ENCODE data around the gene PACRG. TPM values are rescaled to one million over a fixed set of nuclear protein-coding genes. Genes with fewer than 3 reads are reported as not detected.

The PACRG gene
- total RNA-seq, 4 donors from 2014 or later, result 0.95 to 1.3 TPM; not detected in 2

- TF ChIP-seq POLR2A (IDR thresholded peaks at IDR 0.05) (no peak), CTCF (IDR thresholded peaks at IDR 0.05) (no peak)
- Histone ChIP-seq H3K27ac (no peak overlapping the region), H3K27me3 (no peaks in the 10 kb centered on the region), H3K4me1 (no peaks in the 10 kb centered on the region), H3K4me3 (no peak overlapping the region), H3K9me3 (no peaks in the 10 kb centered on the region), H3K36me3 (no peaks in the 10 kb centered on the region)
- intact Hi-C loops (cut with DNase I), result no loop called here
- DNase-seq, result no peak
- WGBS, 2 donors, result 81 to 85% methylated on average over 2 of the region's 2 CpGs
These were observed 91.5 kb downstream of the PACRG start for GRCh38 chr6:162819284-162819683.

GRCh38 chr6:162821102-162821501 lies 93.3 kb downstream of the PACRG start:
- Histone ChIP-seq H3K4me1 (no peaks in the 10 kb centered on the region), H3K27me3 (no peaks in the 10 kb centered on the region), H3K36me3 (no peaks in the 10 kb centered on the region), H3K27ac (no peak overlapping the region), H3K4me3 (no peak overlapping the region), H3K9me3 (no peaks in the 10 kb centered on the region)
- DNase-seq, result no peak
- intact Hi-C loops (cut with DNase I), result no loop called here
- WGBS, 2 donors, result 38 to 40% methylated on average over 3 of the region's 3 CpGs
- TF ChIP-seq POLR2A (IDR thresholded peaks at IDR 0.05), result no peak
- no peak for TF ChIP-seq CTCF (IDR thresholded peaks at IDR 0.05)

GRCh38 chr6:162825597-162825996 lies 97.8 kb downstream of the PACRG start:
- WGBS, 2 donors, result 41 to 74% methylated on average over 6 of the region's 6 CpGs
- no peak for DNase-seq
- TF ChIP-seq POLR2A (IDR thresholded peaks at IDR 0.05) (no peak), CTCF (IDR thresholded peaks at IDR 0.05) (no peak)
- no peak overlapping the region for H3K4me3 ChIP-seq
- no peaks in the 10 kb centered on the region for H3K27me3 ChIP-seq
- no peaks in the 10 kb centered on the region for H3K9me3 ChIP-seq
- no peak overlapping the region for H3K27ac ChIP-seq
- intact Hi-C loops (cut with DNase I), result no loop called here
- H3K4me1 ChIP-seq, result no peaks in the 10 kb centered on the region
- H3K36me3 ChIP-seq, result no peaks in the 10 kb centered on the region

GRCh38 chr6:162829013-162829742 lies 101.4 kb downstream of the PACRG start:
- intact Hi-C loops (cut with DNase I), result no loop called here
- H3K27me3 ChIP-seq, result no peaks in the 10 kb centered on the region
- no peaks in the 10 kb centered on the region for H3K4me1 ChIP-seq
- no peak overlapping the region for H3K27ac ChIP-seq
- WGBS, 2 donors, result 68 to 75% methylated on average over 8 of the region's 8 CpGs
- no peak overlapping the region for H3K4me3 ChIP-seq
- no peak for DNase-seq
- H3K36me3 ChIP-seq, result no peaks in the 10 kb centered on the region
- H3K9me3 ChIP-seq, result no peaks in the 10 kb centered on the region
- no peak for TF ChIP-seq CTCF (IDR thresholded peaks at IDR 0.05)

- no peaks in the 10 kb centered on the region for H3K4me1 ChIP-seq
- intact Hi-C loops (cut with DNase I), result no loop called here
- H3K27ac ChIP-seq, result no peak overlapping the region
- no peaks in the 10 kb centered on the region for H3K36me3 ChIP-seq
- WGBS, 2 donors, result 68% methylated on average over 4 of the region's 4 CpGs
- no peak overlapping the region for H3K4me3 ChIP-seq
- DNase-seq, result no peak
- no peaks in the 10 kb centered on the region for H3K9me3 ChIP-seq
- no peaks in the 10 kb centered on the region for H3K27me3 ChIP-seq
- TF ChIP-seq CTCF (IDR thresholded peaks at IDR 0.05) (no peak), POLR2A (IDR thresholded peaks at IDR 0.05) (no peak)
These were observed 106.0 kb downstream of the PACRG start for GRCh38 chr6:162833776-162834175.
